KOPT-K1 (cell line): ENCODE data around the gene GLG1.
"Not testable (repeated sequence)": the region's sequence is repeated elsewhere in the genome, so short reads cannot be mapped to it uniquely, and the experiment has no call there.

Experiments
- H3K27ac ChIP-seq: fragments of 200-600 bp; sonication (generic); 2 replicates; pipeline ENCODE4 v1.5.1; 2016; ENCODE audit warnings: antibody characterized with exemption, mild to moderate bottlenecking, low read depth, low read length; ENCODE audit not compliant: poor library complexity, severe bottlenecking
- H3K36me3 ChIP-seq: fragments of 200-600 bp; sonication (generic); 2 replicates; pipeline ENCODE4 v1.5.1; 2017; ENCODE audit warnings: antibody characterized with exemption, mild to moderate bottlenecking, low read length, moderate library complexity; ENCODE audit not compliant: insufficient read depth
- H3K9me3 ChIP-seq: fragments of 200-600 bp; sonication (generic); 2 replicates; pipeline ENCODE4 v1.5.1; 2017; ENCODE audit warnings: antibody characterized with exemption, low read length, mild to moderate bottlenecking; ENCODE audit not compliant: insufficient read depth, poor library complexity, severe bottlenecking

Gene GLG1

GRCh38 chr16:74546112-74546511 lies 60.8 kb downstream of the GLG1 start:
- not testable (repeated sequence) for H3K27ac ChIP-seq, H3K36me3 ChIP-seq, H3K9me3 ChIP-seq

DNA sequence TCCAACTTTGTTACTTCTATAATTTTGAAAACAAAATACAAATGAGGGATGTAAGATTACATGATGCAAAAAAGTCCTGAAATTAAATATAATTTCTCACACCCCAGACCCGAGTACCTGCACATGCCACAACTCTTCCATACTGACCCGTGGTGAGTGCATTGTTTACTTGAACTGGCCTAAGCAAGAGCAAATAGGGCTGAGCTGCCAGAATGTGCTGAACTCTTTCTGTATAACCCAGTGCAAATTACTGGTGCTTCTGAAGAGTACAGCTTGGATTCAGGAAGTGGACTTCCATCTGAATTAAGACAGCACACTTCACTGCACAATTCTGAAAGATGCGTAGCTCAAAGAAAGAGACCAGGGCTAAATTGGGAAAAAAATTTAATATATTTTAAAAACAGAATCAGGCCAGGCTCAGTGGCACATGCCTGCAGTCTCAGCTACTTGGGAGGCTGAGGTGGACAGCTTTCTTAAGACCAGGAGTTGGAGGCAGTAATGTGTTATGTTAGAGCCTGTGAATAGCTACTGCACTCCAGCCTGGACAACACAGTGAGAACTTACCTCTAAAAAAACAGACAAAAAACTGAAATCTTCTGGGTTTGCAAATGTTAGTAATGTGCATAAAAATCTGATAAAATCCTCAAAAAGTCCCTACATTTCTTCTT lies 63.9 kb downstream of the GLG1 start:
- H3K9me3 ChIP-seq, H3K27ac ChIP-seq, H3K36me3 ChIP-seq: not testable (repeated sequence)

GRCh38 chr16:74540663-74541062 lies 66.3 kb downstream of the GLG1 start:
- not testable (repeated sequence) for H3K9me3 ChIP-seq, H3K36me3 ChIP-seq, H3K27ac ChIP-seq

DNA sequence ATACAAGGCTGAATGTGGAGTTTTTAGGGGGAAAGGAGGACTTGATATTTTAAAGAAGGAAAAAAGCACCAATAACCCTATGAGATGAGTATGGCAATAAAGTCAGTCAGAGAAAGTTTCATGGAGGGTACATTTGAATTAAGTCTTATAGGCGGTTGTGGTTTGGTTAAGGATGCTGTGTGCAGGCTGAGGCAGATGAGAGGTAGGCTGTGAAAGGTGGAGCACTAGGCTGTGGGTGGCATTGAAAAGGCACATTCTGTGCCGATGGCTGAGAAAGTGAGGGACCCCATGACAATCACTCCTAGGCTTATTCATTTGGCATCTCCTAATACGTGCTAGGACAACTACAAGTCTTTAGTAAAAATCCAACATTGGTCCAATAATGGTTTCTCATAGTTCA lies 68.1 kb downstream of the GLG1 start:
- not testable (repeated sequence) for H3K36me3 ChIP-seq, H3K27ac ChIP-seq, H3K9me3 ChIP-seq

GRCh38 chr16:74537746-74538145 lies 69.2 kb downstream of the GLG1 start:
- H3K27ac ChIP-seq, H3K9me3 ChIP-seq, H3K36me3 ChIP-seq: not testable (repeated sequence)

GRCh38 chr16:74534650-74535049 lies 72.3 kb downstream of the GLG1 start:
- H3K9me3 ChIP-seq, H3K27ac ChIP-seq, H3K36me3 ChIP-seq: not testable (repeated sequence)

DNA sequence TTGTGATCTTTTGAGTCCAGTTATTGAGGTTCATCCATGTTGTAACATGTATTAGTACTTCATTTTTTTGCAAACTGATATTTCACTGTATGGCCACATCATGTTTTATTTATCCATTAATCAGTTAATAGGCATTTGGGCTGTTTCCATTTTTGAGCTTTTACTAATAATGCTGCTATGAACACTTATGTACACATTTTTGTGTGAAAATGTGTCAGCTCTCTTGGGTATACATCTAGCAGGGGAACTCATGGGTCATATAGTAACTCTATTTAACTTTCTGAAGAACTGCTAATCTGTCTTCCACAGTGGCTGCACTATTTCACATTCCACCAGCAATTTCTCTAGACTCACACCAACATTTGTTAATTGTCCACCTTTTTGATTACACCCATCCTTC lies 82.0 kb downstream of the GLG1 start:
- Histone ChIP-seq H3K9me3 (peaks cover 9% of the 10 kb centered on the region), H3K36me3 (0 out of 2 replicates have a peak, but pooled peaks cover 5% of the 10 kb centered on the region), H3K27ac (no peak overlapping the region)

DNA sequence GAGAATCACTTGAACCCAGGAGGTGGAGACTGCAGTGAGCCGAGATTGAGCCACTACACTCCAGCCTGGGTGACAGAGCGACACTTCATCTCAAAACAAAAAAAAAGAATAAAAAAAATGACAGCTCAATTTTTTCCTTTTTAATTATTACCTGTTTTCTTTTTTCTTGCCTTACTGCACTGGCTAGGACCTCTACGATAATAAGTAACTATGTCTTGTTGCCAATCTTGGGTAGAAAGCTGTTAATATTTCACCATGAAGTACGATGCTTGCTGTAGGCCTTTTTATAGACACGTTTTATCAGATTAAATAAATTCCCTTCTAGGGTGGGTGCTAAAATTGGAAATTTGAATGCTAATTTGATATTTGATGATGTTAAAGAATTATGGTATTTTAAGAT lies 82.8 kb downstream of the GLG1 start:
- Histone ChIP-seq H3K9me3 (peaks cover 9% of the 10 kb centered on the region), H3K36me3 (0 out of 2 replicates have a peak, but pooled peaks cover 5% of the 10 kb centered on the region), H3K27ac (no peak overlapping the region)

- H3K9me3 ChIP-seq, H3K27ac ChIP-seq, H3K36me3 ChIP-seq: not testable (repeated sequence)
Observed at GRCh38 chr16:74523706-74524105, 83.2 kb downstream of the GLG1 start.

GRCh38 chr16:74522160-74522559 lies 84.8 kb downstream of the GLG1 start:
- no peak overlapping the region for H3K27ac ChIP-seq
- peaks cover 9% of the 10 kb centered on the region for H3K9me3 ChIP-seq
- H3K36me3 ChIP-seq: 0 out of 2 replicates have a peak, but pooled peaks cover 5% of the 10 kb centered on the region

- H3K27ac ChIP-seq: no peak overlapping the region
Observed at GRCh38 chr16:74521691-74522090, 85.2 kb downstream of the GLG1 start.

GRCh38 chr16:74518934-74519333 lies 88.0 kb downstream of the GLG1 start:
- not testable (repeated sequence) for H3K27ac ChIP-seq, H3K36me3 ChIP-seq, H3K9me3 ChIP-seq

More at GRCh38 chr16:74521691-74522090, 85.2 kb downstream of the GLG1 start:
- Histone ChIP-seq H3K36me3 (0 out of 2 replicates have a peak, but pooled peaks cover 5% of the 10 kb centered on the region), H3K9me3 (peaks cover 9% of the 10 kb centered on the region)

DNA sequence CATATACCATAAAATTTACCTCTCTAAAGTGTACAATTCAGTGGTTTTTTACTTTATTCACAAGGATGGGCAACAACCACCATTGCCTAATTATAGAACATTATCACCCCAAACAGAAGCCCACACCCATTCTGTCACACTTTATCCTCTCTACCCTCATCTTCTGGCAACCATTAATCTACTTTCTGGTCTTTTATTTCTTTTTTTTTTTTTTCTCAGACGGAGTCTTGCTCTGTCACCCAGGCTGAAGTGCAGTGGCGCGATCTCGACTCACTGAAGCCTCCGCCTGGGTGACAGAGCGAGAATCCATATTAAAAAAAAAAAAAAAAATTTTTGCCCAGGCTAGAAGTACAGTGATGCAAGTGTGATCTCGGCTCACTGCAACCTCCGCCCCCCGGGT lies 95.0 kb downstream of the GLG1 start:
- H3K36me3 ChIP-seq: 0 out of 2 replicates have a peak, but pooled peaks cover 6% of the 10 kb centered on the region
- no peak overlapping the region for H3K27ac ChIP-seq
- H3K9me3 ChIP-seq: no peaks in the 10 kb centered on the region

GRCh38 chr16:74505011-74505410 lies 101.9 kb downstream of the GLG1 start:
- H3K27ac ChIP-seq: no peak overlapping the region
- peaks cover 30% of the 10 kb centered on the region for H3K36me3 ChIP-seq
- H3K9me3 ChIP-seq: no peaks in the 10 kb centered on the region

- Histone ChIP-seq H3K9me3 (no peaks in the 10 kb centered on the region), H3K36me3 (peaks cover 35% of the 10 kb centered on the region), H3K27ac (no peak overlapping the region)
Observed at GRCh38 chr16:74503412-74503811, 103.5 kb downstream of the GLG1 start.
